Smooth muscle cell (in vitro differentiated cells): ENCODE results near the gene KDSR. TPM values are rescaled to one million over a fixed set of nuclear protein-coding genes. Genes with fewer than 3 reads are reported as not detected.

ENCODE experiments used
- DNase-seq: peaks from one replicate; lab custom pipeline; 2025; ENCODE audit not compliant: unreplicated experiment; lab: John Stamatoyannopoulos, UW
- H2AFZ ChIP-seq: fragments of 200-600 bp; sonication (generic); 2 replicates; pipeline ENCODE4 v1.6.0; 2016; ENCODE audit warnings: antibody characterized with exemption, low read depth, mild to moderate bottlenecking
- H3F3A ChIP-seq: fragments of 200-600 bp; sonication (generic); 2 replicates; pipeline ENCODE4 v1.6.0; 2017; ENCODE audit warnings: antibody characterized with exemption, low read depth
- H3K27ac ChIP-seq: fragments of 200-600 bp; sonication (generic); 2 replicates; pipeline ENCODE4 v1.5.1; 2016; ENCODE audit warnings: low read depth, mild to moderate bottlenecking
- H3K27me3 ChIP-seq: fragments of 200-600 bp; sonication (generic); 2 replicates; pipeline ENCODE4 v1.6.1; 2016; ENCODE audit warnings: low read depth, mild to moderate bottlenecking
- H3K36me3 ChIP-seq: fragments of 200-600 bp; sonication (generic); 2 replicates; pipeline ENCODE4 v1.5.1; 2016; ENCODE audit warnings: low read depth
- H3K4me1 ChIP-seq: fragments of 200-600 bp; sonication (generic); 2 replicates; pipeline ENCODE4 v1.5.1; 2016; ENCODE audit warnings: low read depth
- H3K4me2 ChIP-seq: fragments of 200-600 bp; sonication (generic); 2 replicates; pipeline ENCODE4 v1.6.0; 2016; ENCODE audit warnings: mild to moderate bottlenecking
- H3K4me3 ChIP-seq: fragments of 200-600 bp; sonication (generic); 2 replicates; pipeline ENCODE4 v1.5.1; 2016; ENCODE audit warnings: mild to moderate bottlenecking
- H3K79me2 ChIP-seq: fragments of 200-600 bp; sonication (generic); 2 replicates; pipeline ENCODE4 v1.6.0; 2016; ENCODE audit warnings: low read depth, mild to moderate bottlenecking
- H3K9ac ChIP-seq: fragments of 200-600 bp; sonication (generic); 2 replicates; pipeline ENCODE4 v1.6.0; 2016; ENCODE audit warnings: low read depth
- H3K9me3 ChIP-seq: fragments of 200-600 bp; sonication (generic); replicated peaks from 2 replicates; pipeline ENCODE4 v1.5.1; 2016; ENCODE audit warnings: low read depth
- H4K20me1 ChIP-seq: fragments of 200-600 bp; sonication (generic); 2 replicates; pipeline ENCODE4 v1.6.0; 2016; ENCODE audit warnings: low read depth
- WGBS: methylation state at CpG from one replicate; pipeline ENCODE4 v1.1.7; 2016; ENCODE audit warnings: low lambda C conversion rate; 5-methylcytosine and 5-hydroxymethylcytosine counted together
- polyA plus RNA-seq: library from polyadenylated mRNA; unstranded; fragments of >200 nt; fragmentation: Nextera tagmentation; extraction: Ambion mirVana; gene quantifications from 2 replicates; pipeline ENCODE4 v1.2.1, GENCODE V29; 2016
- total RNA-seq: library from RNA; depleted of rRNA; stranded (reverse); fragments of >200 nt; gene quantifications from 2 replicates; pipeline ENCODE4 v1.2.3, GENCODE V29; 2014
- TF ChIP-seq, protein P1 (sequence below): fragments of 200-600 bp; sonication (generic); IDR thresholded peaks from 2 replicates; pipeline ENCODE4 v1.5.1; 2017; ENCODE audit warnings: borderline replicate concordance, mild to moderate bottlenecking, antibody characterized with exemption; ENCODE audit not compliant: insufficient read depth, poor library complexity, severe bottlenecking

Gene KDSR, protein sequence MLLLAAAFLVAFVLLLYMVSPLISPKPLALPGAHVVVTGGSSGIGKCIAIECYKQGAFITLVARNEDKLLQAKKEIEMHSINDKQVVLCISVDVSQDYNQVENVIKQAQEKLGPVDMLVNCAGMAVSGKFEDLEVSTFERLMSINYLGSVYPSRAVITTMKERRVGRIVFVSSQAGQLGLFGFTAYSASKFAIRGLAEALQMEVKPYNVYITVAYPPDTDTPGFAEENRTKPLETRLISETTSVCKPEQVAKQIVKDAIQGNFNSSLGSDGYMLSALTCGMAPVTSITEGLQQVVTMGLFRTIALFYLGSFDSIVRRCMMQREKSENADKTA
- 33.3 and 34.5 TPM in 2 replicates for total RNA-seq
- polyA plus RNA-seq: 39.2 and 47.4 TPM in 2 replicates

DNA sequence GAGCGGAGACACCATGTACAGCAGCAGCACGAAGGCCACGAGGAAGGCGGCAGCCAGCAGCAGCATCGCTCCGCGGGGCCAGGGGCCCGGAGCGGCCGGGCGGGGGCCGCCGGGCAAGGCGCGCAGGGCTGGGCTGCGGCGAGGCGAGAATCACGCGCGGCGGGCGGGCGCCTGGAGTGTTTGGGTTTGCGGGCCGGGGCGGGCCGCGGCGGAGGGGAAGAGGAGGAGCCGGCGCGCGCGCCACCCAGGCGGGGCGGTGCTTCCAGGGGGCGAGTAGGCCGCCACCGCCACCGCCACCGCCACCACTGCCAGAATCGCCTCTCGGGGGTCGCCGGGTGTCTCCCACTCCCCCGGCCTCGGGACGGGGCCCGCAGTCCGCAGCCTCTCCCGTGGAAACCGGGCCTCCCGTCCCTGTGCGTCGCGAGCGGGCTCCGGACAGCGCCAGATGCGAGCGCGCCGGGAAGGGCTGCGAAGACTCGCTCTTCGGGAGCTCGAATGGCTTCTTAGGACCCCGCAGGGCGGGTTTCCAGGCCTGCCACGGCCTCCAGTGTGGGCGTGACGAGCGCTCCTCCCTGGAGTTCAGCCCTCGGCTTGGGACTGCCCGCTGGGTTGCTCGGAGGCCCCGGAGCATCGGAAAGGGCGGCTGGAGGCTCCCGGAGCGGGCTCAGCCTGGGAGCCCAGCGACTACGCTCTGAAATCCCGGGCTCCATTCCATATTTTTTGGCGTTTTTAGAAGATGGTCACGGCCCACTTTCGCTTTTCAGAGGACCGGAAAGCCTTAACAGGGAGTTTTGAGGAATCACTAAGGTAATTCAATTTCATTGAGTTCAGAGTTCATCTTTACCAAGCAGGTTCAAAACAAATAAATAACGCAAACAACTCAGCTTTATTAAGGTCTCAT lies at the start of gene KDSR:
Gene KDSR (minus strand): TSS at position 154 of the 901 bp plus-strand sequence. CDS start 88 bp downstream, at position 66.
- Histone ChIP-seq H3K4me2 (peak within 1 kb of the TSS; percentile 95), H3K27me3 (no peaks in the 10 kb centered on the region), H3K9ac (peak within 1 kb of the TSS; percentile 91), H3K9me3 (no peaks in the 10 kb centered on the region), H3K36me3 (no peaks in the 10 kb centered on the region), H3F3A (no peaks in the 10 kb centered on the region), H3K4me1 (peaks cover 12% of the 10 kb centered on the region), H3K79me2 (peaks cover 30% of the 10 kb centered on the region), H3K4me3 (peak within 1 kb of the TSS; percentile 85), H2AFZ (peak within 1 kb of the TSS; percentile 74), H4K20me1 (peaks cover 28% of the 10 kb centered on the region), H3K27ac (peak within 1 kb of the TSS; percentile 92)
- DNase-seq: peak; percentile 92
- TF ChIP-seq, protein P1, sequence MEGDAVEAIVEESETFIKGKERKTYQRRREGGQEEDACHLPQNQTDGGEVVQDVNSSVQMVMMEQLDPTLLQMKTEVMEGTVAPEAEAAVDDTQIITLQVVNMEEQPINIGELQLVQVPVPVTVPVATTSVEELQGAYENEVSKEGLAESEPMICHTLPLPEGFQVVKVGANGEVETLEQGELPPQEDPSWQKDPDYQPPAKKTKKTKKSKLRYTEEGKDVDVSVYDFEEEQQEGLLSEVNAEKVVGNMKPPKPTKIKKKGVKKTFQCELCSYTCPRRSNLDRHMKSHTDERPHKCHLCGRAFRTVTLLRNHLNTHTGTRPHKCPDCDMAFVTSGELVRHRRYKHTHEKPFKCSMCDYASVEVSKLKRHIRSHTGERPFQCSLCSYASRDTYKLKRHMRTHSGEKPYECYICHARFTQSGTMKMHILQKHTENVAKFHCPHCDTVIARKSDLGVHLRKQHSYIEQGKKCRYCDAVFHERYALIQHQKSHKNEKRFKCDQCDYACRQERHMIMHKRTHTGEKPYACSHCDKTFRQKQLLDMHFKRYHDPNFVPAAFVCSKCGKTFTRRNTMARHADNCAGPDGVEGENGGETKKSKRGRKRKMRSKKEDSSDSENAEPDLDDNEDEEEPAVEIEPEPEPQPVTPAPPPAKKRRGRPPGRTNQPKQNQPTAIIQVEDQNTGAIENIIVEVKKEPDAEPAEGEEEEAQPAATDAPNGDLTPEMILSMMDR: no peak
- WGBS: under 1% methylated on average over 48 of the region's 90 CpGs

DNA sequence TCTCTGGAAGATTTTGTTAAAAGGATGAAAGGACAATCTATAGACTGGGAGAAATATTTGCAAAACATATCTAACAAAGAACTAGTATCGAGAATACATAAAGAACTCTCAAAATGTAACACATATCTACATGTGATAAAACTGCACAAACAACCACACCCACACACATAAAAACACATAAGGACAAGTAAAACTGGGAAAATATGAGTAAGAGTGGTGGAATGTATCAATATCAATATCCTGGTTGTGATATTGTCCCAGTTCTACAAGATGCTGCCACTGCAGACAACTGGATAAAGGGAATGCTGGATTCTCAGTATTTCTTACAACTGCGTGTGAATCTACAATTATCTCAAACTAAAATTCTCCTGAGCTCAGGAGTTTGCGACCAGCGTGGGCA lies 45.9 kb upstream of the KDSR start:
- TF ChIP-seq, protein P1: no peak
- DNase-seq: no peak
- H3K27ac ChIP-seq: no peak overlapping the region

DNA sequence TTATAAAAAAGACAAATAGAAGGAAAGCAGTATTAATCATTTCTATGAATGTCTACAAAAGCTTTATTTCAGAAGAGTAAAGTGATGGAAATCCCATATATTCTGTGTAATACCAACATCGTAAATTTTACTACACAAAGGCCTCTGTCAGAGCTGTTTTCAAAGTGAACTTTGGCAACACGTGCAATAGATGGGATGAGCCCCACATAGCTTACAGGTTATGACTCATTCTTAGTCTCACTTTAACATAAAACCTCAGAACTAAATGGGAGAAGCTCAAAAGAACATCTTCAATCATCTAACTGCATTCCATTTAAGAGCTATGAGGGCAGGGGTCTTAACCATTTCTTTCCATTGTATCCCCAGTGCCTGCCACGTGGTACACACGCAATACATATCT lies 43.8 kb upstream of the KDSR start:
- TF ChIP-seq, protein P1: no peak
- Histone ChIP-seq H3K27me3 (no peaks in the 10 kb centered on the region), H3K4me3 (no peak overlapping the region), H3K9me3 (no peaks in the 10 kb centered on the region), H3K36me3 (peaks cover 6% of the 10 kb centered on the region), H3K4me2 (no peak overlapping the region), H3K4me1 (no peaks in the 10 kb centered on the region), H3K9ac (no peak overlapping the region), H4K20me1 (peaks cover 59% of the 10 kb centered on the region), H2AFZ (no peak overlapping the region), H3K27ac (no peak overlapping the region), H3F3A (no peaks in the 10 kb centered on the region), H3K79me2 (peaks cover 43% of the 10 kb centered on the region)
- 72% methylated on average over 4 of the region's 4 CpGs for WGBS
- DNase-seq: no peak

More for the DNA sequence above, 45.9 kb upstream of the KDSR start:
- 87% methylated on average over 4 of the region's 4 CpGs for WGBS
- Histone ChIP-seq H3K79me2 (peaks cover 65% of the 10 kb centered on the region), H3K4me3 (no peak overlapping the region), H3K36me3 (peaks cover 6% of the 10 kb centered on the region), H4K20me1 (peaks cover 79% of the 10 kb centered on the region), H3K4me2 (no peak overlapping the region), H3K9ac (no peak overlapping the region), H2AFZ (no peak overlapping the region), H3K4me1 (no peaks in the 10 kb centered on the region), H3K27me3 (no peaks in the 10 kb centered on the region), H3K9me3 (no peaks in the 10 kb centered on the region), H3F3A (no peaks in the 10 kb centered on the region)
